Measurements from ENCODE around the gene RTL1.

The RTL1 gene

DNA sequence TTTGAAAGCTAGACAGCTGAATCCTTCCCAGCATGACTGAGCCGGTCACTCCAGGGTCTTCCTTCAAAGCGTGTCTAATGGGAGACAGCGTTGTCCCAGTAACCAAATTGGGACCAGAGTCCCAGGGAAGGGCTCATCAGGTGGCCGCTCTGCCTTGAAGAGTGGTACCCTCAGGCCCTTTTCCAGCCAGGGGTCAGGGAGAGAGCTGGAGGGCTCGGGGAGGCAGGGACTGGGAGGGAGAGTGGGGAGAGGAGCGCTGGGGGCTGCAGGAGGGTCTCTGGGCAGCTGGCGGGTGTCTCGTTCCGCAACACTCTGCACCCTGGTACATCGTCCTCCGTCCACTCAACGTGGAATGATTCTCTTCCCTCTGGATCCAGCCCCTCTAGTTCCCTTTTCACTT is 1.6 kb upstream of the RTL1 start:
- H3K9me3 ChIP-seq (ENCODE audit: low read length) = no peaks in the 10 kb centered on the region
- no peaks in the 10 kb centered on the region for H3K36me3 ChIP-seq (ENCODE audit: insufficient read depth, low read length)
- H3K9ac ChIP-seq (ENCODE audit: low read length) = no peak overlapping the region
- H3K27me3 ChIP-seq (ENCODE audit: control insufficient read depth in 1 of 2, insufficient read depth in 2 of 2, low read length in 2 of 2) = peaks cover 12 to 39% of the 10 kb centered on the region in 2 donors
- H3K4me3 ChIP-seq (ENCODE audit: low read depth in 1 of 2, low read length in 2 of 2) = no peak overlapping the region
- peaks cover 2% of the 10 kb centered on the region for H3K4me1 ChIP-seq (ENCODE audit: insufficient read depth, low read length)
- H3K27ac ChIP-seq (ENCODE audit: low read depth, low read length) = no peak overlapping the region

DNA sequence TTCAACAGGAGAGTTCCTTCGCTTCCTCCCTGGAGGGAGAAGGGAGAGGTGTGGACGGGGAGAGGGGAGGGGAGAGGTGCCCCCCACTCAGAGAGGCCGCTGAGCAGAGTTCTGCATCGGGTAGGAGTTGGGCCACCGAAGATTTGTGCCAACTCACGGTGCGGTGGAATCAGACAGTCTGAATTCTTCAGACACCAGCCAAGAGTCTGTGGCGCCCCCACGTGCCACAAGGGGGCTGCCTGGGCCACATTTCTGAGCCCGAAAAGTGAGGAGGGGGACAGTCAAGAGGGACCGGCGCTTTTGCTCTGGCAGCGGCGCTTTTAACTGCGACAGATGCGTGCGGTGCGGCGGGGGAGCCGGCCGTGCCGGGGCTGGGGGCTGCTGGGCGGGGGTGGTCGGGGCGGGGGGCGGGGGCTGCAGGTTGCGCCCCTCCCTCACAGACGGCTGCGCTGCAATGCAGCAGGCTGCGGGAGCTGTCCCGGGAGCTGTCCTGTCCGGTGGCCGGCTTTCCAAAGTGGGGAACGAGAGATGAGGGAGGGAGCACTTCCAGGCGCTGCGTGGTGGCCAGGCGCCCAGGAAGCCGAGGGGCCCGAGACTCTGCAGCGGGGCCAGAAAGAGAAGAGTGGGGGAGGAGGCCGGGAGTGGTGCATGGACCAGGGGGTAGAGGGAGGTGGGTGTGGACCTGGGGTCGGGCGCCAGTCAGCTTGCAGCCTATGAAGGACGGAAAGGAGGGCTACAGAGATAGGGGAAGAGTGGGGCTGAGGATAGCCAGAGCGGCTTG is 975 bp upstream of the RTL1 start:
- Histone ChIP-seq H3K4me3 (ENCODE audit: low read depth in 1 of 2, low read length in 2 of 2) (no peak overlapping the region), H3K27me3 (ENCODE audit: control insufficient read depth in 1 of 2, insufficient read depth in 2 of 2, low read length in 2 of 2) (peaks cover 12 to 39% of the 10 kb centered on the region in 2 donors), H3K9ac (ENCODE audit: low read length) (no peak overlapping the region), H3K27ac (ENCODE audit: low read depth, low read length) (no peak overlapping the region), H3K4me1 (ENCODE audit: insufficient read depth, low read length) (peaks cover 9% of the 10 kb centered on the region), H3K9me3 (ENCODE audit: low read length) (no peaks in the 10 kb centered on the region), H3K36me3 (ENCODE audit: insufficient read depth, low read length) (no peaks in the 10 kb centered on the region)

DNA sequence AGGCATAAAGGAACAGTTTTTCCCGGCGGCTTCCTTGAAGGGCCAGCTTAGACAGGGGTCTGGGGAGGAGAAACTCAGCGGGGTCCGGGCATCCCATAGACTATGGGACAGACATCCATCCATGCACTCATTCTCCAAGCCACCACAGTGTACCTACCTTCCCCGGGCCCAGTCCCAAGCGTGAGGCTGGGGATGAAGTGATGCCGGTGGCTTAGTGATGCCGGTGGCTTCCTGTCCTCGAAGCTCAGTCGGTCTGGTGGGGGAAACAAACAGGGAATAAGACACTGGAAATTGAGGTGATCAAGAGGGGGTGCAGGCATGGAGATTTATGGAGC is 421 bp downstream of the RTL1 start:
- Histone ChIP-seq H3K36me3 (ENCODE audit: insufficient read depth, low read length) (no peaks in the 10 kb centered on the region), H3K4me1 (ENCODE audit: insufficient read depth, low read length) (peaks cover 17% of the 10 kb centered on the region), H3K4me3 (ENCODE audit: low read depth in 1 of 2, low read length in 2 of 2) (no peak overlapping the region), H3K9ac (ENCODE audit: low read length) (no peak overlapping the region), H3K27ac (ENCODE audit: low read depth, low read length) (no peak overlapping the region), H3K27me3 (ENCODE audit: control insufficient read depth in 1 of 2, insufficient read depth in 2 of 2, low read length in 2 of 2) (peaks cover 12 to 39% of the 10 kb centered on the region in 2 donors), H3K9me3 (ENCODE audit: low read length) (no peaks in the 10 kb centered on the region)

DNA sequence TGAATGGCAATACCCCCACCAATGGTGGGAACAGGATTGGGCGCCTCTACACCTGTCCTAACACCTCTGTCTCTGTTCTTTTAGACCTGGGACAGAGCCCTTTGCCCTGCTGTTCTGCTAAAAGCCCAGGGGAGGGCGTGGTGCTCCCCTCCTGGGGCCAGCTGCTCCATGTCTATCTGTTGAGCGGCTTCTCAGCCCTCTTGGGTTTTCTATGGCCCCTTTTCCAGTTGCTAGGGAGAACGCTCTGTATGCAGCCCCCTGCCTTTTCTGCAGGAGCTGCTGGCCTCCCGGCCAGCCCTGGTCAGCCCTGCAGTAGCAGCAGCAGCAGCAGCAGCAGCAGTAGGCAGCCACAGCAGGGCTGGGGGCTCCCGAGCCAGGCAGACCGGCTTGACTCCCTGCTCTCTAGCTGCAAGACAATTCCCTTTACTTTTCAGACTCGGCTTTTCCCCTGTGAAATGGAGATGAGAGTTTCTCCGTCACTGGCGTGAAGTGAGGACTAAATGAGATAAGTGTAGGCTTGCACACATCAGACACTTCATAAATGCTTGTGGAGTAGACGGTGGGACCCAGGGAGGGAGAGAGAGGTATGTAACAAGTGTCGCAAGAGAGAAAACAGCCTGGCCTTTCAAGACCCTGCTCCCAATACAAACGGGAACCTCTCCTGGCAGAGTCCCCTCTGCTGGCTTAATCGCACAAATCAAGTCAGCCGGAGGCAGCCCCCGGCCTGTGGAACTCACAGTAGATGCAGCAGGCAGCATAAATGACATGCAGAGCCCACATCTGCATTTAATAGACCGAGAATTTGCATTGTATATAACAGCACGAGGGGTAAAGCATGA is 1.0 kb downstream of the RTL1 start:
- Histone ChIP-seq H3K9ac (ENCODE audit: low read length) (no peak overlapping the region), H3K27me3 (ENCODE audit: control insufficient read depth in 1 of 2, insufficient read depth in 2 of 2, low read length in 2 of 2) (peaks cover 12 to 39% of the 10 kb centered on the region in 2 donors), H3K4me1 (ENCODE audit: insufficient read depth, low read length) (peaks cover 17% of the 10 kb centered on the region), H3K4me3 (ENCODE audit: low read depth in 1 of 2, low read length in 2 of 2) (no peak overlapping the region), H3K27ac (ENCODE audit: low read depth, low read length) (no peak overlapping the region), H3K9me3 (ENCODE audit: low read length) (no peaks in the 10 kb centered on the region), H3K36me3 (ENCODE audit: insufficient read depth, low read length) (no peaks in the 10 kb centered on the region)

DNA sequence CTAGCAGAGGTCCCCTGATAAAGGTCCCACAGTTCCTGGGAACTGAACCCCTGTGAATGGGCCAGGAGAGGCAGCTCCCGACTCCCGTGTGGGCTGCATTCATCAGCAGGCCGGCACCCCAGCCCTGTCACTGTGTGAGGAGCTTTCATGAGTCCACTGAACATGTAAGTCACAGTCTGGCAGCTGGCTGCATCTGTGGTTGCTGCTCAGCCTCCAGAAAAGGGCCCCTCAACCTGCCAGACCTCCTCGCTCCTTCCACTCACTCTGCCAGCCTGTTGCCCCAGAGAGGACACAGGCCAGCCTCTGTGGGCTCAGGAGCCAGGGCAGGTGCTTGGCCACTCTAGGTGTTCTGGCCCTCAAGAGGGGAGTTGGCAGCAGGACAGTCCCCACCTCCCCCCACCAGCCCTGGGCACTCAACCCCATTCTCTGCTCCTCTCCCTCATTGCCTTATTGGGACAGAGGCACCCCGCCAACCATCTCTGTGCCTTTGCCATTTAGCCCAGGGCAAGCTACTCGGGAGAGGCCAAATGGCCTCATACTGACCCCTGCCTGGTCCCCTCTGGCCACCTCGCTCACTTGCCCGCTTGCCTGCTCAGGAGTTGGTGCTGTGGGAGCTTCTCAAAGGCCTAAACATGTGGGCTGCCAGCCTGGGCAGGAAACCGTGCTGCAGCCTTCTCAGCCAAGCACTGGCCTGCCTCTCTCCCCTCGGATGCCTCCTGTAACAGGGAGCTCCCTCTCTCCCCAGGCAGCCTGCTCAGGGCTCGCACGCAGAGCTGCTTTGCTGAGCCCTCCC is 1.9 kb downstream of the RTL1 start:
- Histone ChIP-seq H3K9me3 (ENCODE audit: low read length) (no peaks in the 10 kb centered on the region), H3K27me3 (ENCODE audit: control insufficient read depth in 1 of 2, insufficient read depth in 2 of 2, low read length in 2 of 2) (peaks cover 12 to 39% of the 10 kb centered on the region in 2 donors), H3K4me1 (ENCODE audit: insufficient read depth, low read length) (peaks cover 17% of the 10 kb centered on the region), H3K27ac (ENCODE audit: low read depth, low read length) (no peak overlapping the region), H3K36me3 (ENCODE audit: insufficient read depth, low read length) (no peaks in the 10 kb centered on the region), H3K9ac (ENCODE audit: low read length) (no peak overlapping the region), H3K4me3 (ENCODE audit: low read depth in 1 of 2, low read length in 2 of 2) (no peak overlapping the region)

DNA sequence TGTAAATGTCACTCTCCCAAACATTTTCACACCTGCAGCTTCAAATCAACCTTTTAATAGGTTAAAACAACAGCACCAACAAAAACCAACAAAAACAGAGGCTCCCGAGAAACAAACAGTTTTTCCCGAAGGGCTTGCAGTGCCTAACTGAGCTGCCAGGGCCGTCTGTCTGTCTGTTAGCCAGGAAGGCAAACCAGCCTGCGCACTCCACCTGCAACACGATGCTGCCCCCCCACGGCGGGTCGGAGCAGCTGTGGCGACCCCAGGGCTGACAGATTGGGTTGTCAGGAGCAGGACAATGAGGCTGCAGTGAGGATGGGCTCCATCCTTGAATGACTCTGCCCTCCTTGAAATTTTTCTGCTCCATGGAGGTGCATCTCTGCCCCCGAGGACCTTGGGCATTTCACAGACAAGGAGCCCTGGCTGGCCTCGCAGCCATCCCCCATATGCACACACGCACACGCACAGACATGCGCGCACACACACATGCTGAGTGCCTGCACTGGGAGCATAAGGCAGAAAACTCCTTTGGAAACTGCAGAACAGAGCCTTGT is 2.6 kb downstream of the RTL1 start:
- no peak overlapping the region for H3K4me3 ChIP-seq (ENCODE audit: low read depth in 1 of 2, low read length in 2 of 2)
- H3K9me3 ChIP-seq (ENCODE audit: low read length) = no peaks in the 10 kb centered on the region
- peaks cover 12 to 39% of the 10 kb centered on the region in 2 donors for H3K27me3 ChIP-seq (ENCODE audit: control insufficient read depth in 1 of 2, insufficient read depth in 2 of 2, low read length in 2 of 2)
- peaks cover 17% of the 10 kb centered on the region for H3K4me1 ChIP-seq (ENCODE audit: insufficient read depth, low read length)
- no peaks in the 10 kb centered on the region for H3K36me3 ChIP-seq (ENCODE audit: insufficient read depth, low read length)
- no peak overlapping the region for H3K9ac ChIP-seq (ENCODE audit: low read length)
- H3K27ac ChIP-seq (ENCODE audit: low read depth, low read length) = no peak overlapping the region

DNA sequence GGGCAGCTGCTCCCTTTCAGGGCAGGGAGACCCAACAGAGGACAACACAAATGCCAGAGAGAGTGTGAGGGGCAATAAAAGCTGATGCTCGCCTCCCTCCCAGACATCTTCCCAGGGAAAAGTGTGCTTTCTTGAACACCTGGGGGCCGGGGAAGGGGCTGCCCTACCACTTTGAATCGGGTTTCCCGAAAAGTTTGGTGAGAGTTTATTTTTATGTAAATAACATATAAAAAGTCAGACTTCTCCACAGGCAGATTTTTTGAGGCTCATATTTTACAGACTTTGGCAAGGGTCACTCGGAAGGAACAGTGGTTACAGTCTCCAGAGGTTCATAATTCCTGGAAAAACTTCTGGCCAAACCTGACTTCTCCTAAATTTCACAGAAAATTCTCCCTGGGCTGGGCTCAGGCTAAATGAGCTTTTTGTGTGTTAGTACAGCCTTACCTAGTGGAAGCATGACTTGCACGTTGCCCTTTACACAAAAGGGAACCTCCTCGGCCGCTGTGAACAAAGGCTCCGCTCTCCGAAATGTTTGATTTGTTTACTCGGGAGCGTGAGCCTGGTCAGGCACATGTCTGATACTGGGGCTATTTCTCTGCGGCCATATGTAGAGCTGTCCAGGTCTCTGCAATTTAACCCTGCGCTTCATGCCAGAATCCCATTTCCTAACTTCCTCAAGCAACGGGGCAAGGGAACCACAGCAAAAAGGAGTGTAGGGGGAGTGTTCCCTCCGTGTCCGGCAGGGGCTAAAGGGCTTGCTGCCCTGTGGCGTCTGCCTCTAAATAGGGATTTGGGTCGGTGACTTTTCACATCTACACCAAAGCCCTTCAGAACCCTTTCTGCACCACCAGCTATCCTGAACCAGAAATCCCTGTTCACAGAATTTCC is 3.4 kb downstream of the RTL1 start:
- Histone ChIP-seq H3K9me3 (ENCODE audit: low read length) (no peaks in the 10 kb centered on the region), H3K9ac (ENCODE audit: low read length) (no peak overlapping the region), H3K4me1 (ENCODE audit: insufficient read depth, low read length) (peaks cover 17% of the 10 kb centered on the region), H3K36me3 (ENCODE audit: insufficient read depth, low read length) (no peaks in the 10 kb centered on the region), H3K4me3 (ENCODE audit: low read depth in 1 of 2, low read length in 2 of 2) (no peak overlapping the region), H3K27ac (ENCODE audit: low read depth, low read length) (no peak overlapping the region), H3K27me3 (ENCODE audit: control insufficient read depth in 1 of 2, insufficient read depth in 2 of 2, low read length in 2 of 2) (peaks cover 12 to 33% of the 10 kb centered on the region in 2 donors)

DNA sequence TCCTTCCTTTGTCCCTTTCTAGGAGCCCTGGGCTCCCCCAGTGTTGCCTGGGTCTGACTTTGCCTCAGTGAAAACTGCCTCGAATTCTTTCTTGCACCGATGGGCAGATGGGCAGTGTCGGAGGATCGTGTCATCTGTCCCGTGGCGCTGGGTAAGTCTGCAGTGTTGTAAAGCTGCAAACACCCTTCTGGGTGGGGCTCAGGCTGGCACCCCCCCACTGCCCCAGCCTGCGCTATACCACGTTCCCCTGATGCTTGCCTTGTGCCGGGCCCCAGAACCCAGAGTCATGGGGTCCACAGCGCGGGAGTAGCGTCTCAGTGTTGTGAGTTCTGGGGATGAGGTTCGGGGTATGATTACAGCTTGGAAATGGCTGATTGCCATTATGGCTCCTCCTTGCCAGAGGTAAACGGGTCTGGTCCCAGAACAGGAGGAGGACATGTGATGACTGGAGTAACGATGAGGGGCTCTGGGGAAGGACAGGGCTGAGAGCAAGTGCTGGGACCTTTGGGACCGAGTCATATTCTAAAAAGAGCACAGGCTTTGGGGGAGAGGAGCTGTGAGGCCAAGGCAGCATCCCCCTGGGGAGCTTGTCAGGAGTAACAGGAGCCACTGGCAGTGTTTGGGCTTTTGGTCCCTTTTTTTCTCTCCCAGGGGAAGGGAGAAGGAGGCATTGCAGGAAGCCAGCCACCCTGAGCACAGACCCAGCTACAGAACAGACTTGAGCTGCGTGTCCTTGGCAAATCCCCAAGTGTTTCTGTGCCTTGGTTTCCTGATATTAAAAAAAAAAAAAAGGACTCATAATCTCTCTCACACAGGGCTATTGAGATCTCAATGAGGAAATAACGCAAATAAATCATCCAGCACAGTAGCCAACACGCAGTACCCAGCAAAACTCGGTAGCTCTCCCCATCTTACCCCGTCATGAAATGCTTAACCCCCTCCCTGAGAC is 4.3 kb downstream of the RTL1 start:
- H3K27me3 ChIP-seq (ENCODE audit: control insufficient read depth in 1 of 2, insufficient read depth in 2 of 2, low read length in 2 of 2) = peaks cover 12 to 34% of the 10 kb centered on the region in 2 donors
- H3K4me3 ChIP-seq (ENCODE audit: low read depth in 1 of 2, low read length in 2 of 2) = no peak overlapping the region
- no peaks in the 10 kb centered on the region for H3K36me3 ChIP-seq (ENCODE audit: insufficient read depth, low read length)
- H3K27ac ChIP-seq (ENCODE audit: low read depth, low read length) = no peak overlapping the region
- H3K9ac ChIP-seq (ENCODE audit: low read length) = no peak overlapping the region
- no peaks in the 10 kb centered on the region for H3K9me3 ChIP-seq (ENCODE audit: low read length)
- H3K4me1 ChIP-seq (ENCODE audit: insufficient read depth, low read length) = peaks cover 17% of the 10 kb centered on the region

DNA sequence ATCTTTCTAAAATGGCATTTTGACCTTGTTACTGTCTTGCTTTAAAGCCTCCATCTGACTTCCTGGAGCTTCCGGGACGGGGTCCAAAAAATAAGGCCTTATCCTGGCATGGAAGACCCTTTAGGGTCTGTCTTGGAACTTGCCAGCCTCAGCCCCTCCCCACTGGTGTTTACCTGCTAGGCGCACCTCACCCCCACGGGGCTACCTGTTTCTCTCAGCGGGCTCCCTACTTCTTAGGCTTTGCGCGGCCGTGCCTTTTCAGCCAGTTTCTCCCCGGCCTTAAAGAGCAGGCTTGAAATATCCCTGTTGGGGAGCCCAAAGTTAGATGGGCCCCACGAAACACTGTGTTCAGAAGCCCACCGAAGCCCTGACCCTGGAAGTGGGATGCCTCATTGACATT is 5.1 kb downstream of the RTL1 start:
- H3K27ac ChIP-seq (ENCODE audit: low read depth, low read length) = no peak overlapping the region
- H3K9ac ChIP-seq (ENCODE audit: low read length) = no peak overlapping the region
- peaks cover 6 to 28% of the 10 kb centered on the region in 2 donors for H3K27me3 ChIP-seq (ENCODE audit: control insufficient read depth in 1 of 2, insufficient read depth in 2 of 2, low read length in 2 of 2)
- H3K4me1 ChIP-seq (ENCODE audit: insufficient read depth, low read length) = peaks cover 17% of the 10 kb centered on the region
- no peaks in the 10 kb centered on the region for H3K36me3 ChIP-seq (ENCODE audit: insufficient read depth, low read length)
- no peak overlapping the region for H3K4me3 ChIP-seq (ENCODE audit: low read depth in 1 of 2, low read length in 2 of 2)
- H3K9me3 ChIP-seq (ENCODE audit: low read length) = no peaks in the 10 kb centered on the region
